IMR-90 (cell line): Measurements from ENCODE around the gene NUDT12. TPM values are rescaled to one million over a fixed set of nuclear protein-coding genes. Genes with fewer than 3 reads are reported as not detected.

Source experiments
- ATAC-seq: fragments of 200-7000 bp; cut with Tn5 transposase; 2 replicates; pipeline ENCODE4 v1.9.1; 2020; ENCODE audit warnings: low read depth, mild to moderate bottlenecking, moderate library complexity
- BruUV-seq: library from RNA; stranded (reverse); fragments of 400-500 nt; replicated peaks from 2 replicates; lab custom pipeline; 2021; lab: Mats Ljungman, UMichigan
- CTCF ChIA-PET: fragments of 300-600 bp; formaldehyde crosslinking; extraction: SDS; loops from one replicate; lab custom pipeline; 2021; ENCODE audit warnings: antibody characterized with exemption; lab: Yijun Ruan, JAX
- POLR2A ChIA-PET: fragments of 300-600 bp; sonication (Branson Sonifier 250); formaldehyde crosslinking; loops from one replicate; lab custom pipeline; 2022; ENCODE audit warnings: antibody characterized with exemption; ENCODE audit not compliant: unreplicated experiment; lab: Charles Lee
- DNase-seq: peaks from one replicate; pipeline ENCODE4 v3.0.0; 2013
- H2AFZ ChIP-seq: replicated peaks from 2 replicates; pipeline ENCODE3; 2013; ENCODE audit warnings: low read length, mild to moderate bottlenecking; ENCODE audit not compliant: poor library complexity
- H2AK5ac ChIP-seq: 2 replicates; pipeline ENCODE4 v1.6.1; 2013; ENCODE audit warnings: low read depth, low read length, inconsistent platforms
- H2AK9ac ChIP-seq: replicated peaks from 2 replicates; pipeline ENCODE3; 2013; ENCODE audit warnings: mild to moderate bottlenecking, low read depth, low read length, moderate library complexity; ENCODE audit not compliant: poor library complexity
- H2BK120ac ChIP-seq: 2 replicates; pipeline ENCODE4 v1.6.1; 2013; ENCODE audit warnings: low read depth, low read length, inconsistent platforms
- H2BK15ac ChIP-seq: 3 replicates; pipeline ENCODE4 v1.6.1; 2013; ENCODE audit warnings: low read depth, low read length, inconsistent platforms
- H2BK20ac ChIP-seq: 2 replicates; pipeline ENCODE4 v1.6.1; 2013; ENCODE audit warnings: low read depth, mild to moderate bottlenecking, inconsistent platforms, low read length, moderate library complexity
- H2BK5ac ChIP-seq: 2 replicates; pipeline ENCODE4 v1.6.1; 2013; ENCODE audit warnings: mild to moderate bottlenecking, low read depth, low read length, inconsistent platforms; ENCODE audit not compliant: poor library complexity, severe bottlenecking
- H3K14ac ChIP-seq: replicated peaks from 2 replicates; pipeline ENCODE4 v1.6.1; 2013; ENCODE audit warnings: low read depth, low read length, inconsistent platforms
- H3K18ac ChIP-seq: 2 replicates; pipeline ENCODE4 v1.6.1; 2013; ENCODE audit warnings: low read depth, low read length, control low read depth
- H3K23ac ChIP-seq: 2 replicates; pipeline ENCODE4 v1.6.1; 2013; ENCODE audit warnings: low read depth, low read length, inconsistent platforms
- H3K27ac ChIP-seq: 2 replicates; pipeline ENCODE4 v1.5.1; 2013; ENCODE audit warnings: mild to moderate bottlenecking, control low read depth, low read length; ENCODE audit not compliant: insufficient read depth
- H3K27me3 ChIP-seq: 2 replicates; pipeline ENCODE4 v1.6.1; 2013; ENCODE audit warnings: low read length; ENCODE audit not compliant: control insufficient read depth, insufficient read depth
- H3K36me3 ChIP-seq: 2 replicates; pipeline ENCODE4 v1.6.1; 2013; ENCODE audit warnings: low read length, mixed read lengths; ENCODE audit not compliant: control insufficient read depth, insufficient read depth
- H3K4ac ChIP-seq: 2 replicates; pipeline ENCODE4 v1.6.1; 2013; ENCODE audit warnings: low read depth, low read length, inconsistent platforms
- H3K4me1 ChIP-seq: 2 replicates; pipeline ENCODE4 v1.6.1; 2013; ENCODE audit warnings: low read length, mixed read lengths; ENCODE audit not compliant: control insufficient read depth, insufficient read depth
- H3K4me2 ChIP-seq: 2 replicates; pipeline ENCODE4 v1.6.1; 2013; ENCODE audit warnings: low read depth, mild to moderate bottlenecking, control low read depth, low read length, moderate library complexity
- H3K4me3 ChIP-seq: 2 replicates; pipeline ENCODE4 v1.5.1; 2013; ENCODE audit warnings: low read depth, mild to moderate bottlenecking, control low read depth, low read length, moderate library complexity; ENCODE audit not compliant: insufficient read depth
- H3K56ac ChIP-seq: 2 replicates; pipeline ENCODE4 v1.6.1; 2013; ENCODE audit warnings: low read length, inconsistent platforms; ENCODE audit not compliant: insufficient read depth; ENCODE audit errors: extremely low read depth
- H3K79me1 ChIP-seq, 2 experiments: 2 replicates each; pipeline ENCODE4 v1.6.1; 2013; ENCODE audit warnings: low read length in 2 of 2, inconsistent platforms in 1 of 2, low read depth in 1 of 2
- H3K9ac ChIP-seq: 2 replicates; pipeline ENCODE4 v1.6.1; 2013; ENCODE audit warnings: low read depth, low read length, control low read depth
- H3K9me1 ChIP-seq: 2 replicates; pipeline ENCODE4 v1.6.1; 2013; ENCODE audit warnings: low read length, inconsistent platforms; ENCODE audit not compliant: insufficient read depth
- H3K9me3 ChIP-seq: 2 replicates; pipeline ENCODE4 v1.6.1; 2013; ENCODE audit warnings: low read length; ENCODE audit not compliant: control insufficient read depth, insufficient read depth
- H4K20me1 ChIP-seq: 2 replicates; pipeline ENCODE4 v1.6.1; 2013; ENCODE audit warnings: low read length, inconsistent platforms; ENCODE audit not compliant: insufficient read depth
- H4K5ac ChIP-seq: 2 replicates; pipeline ENCODE4 v1.6.1; 2013; ENCODE audit warnings: mild to moderate bottlenecking, low read depth, low read length, control low read depth
- H4K8ac ChIP-seq, 2 experiments: 2 replicates each; pipeline ENCODE4 v1.6.1; 2013; ENCODE audit warnings: low read depth in 2 of 2, low read length in 2 of 2, control low read depth in 1 of 2, inconsistent platforms in 1 of 2
- H4K91ac ChIP-seq: 2 replicates; pipeline ENCODE4 v1.6.1; 2013; ENCODE audit warnings: low read depth, low read length, inconsistent platforms; ENCODE audit not compliant: insufficient read depth
- BHLHE40 ChIP-seq: fragments of 150-350 bp; IDR thresholded peaks from 2 replicates; pipeline ENCODE4 v1.6.1; 2016; ENCODE audit warnings: mild to moderate bottlenecking, low read depth, low read length
- CHD1 ChIP-seq: IDR thresholded peaks from 2 replicates; pipeline ENCODE4 v1.6.1; 2012; ENCODE audit warnings: low read depth, low read length, improper control_type of control experiment
- ELK1 ChIP-seq: fragments of 150-350 bp; IDR thresholded peaks from 2 replicates; pipeline ENCODE4 v1.6.1; 2016; ENCODE audit warnings: low read depth, mild to moderate bottlenecking, low read length, moderate library complexity, borderline replicate concordance
- MAFK ChIP-seq: IDR thresholded peaks from 2 replicates; pipeline ENCODE4 v1.6.1; 2012; ENCODE audit warnings: low read depth, low read length, improper control_type of control experiment
- MAZ ChIP-seq: IDR thresholded peaks from 2 replicates; pipeline ENCODE4 v1.6.1; 2012; ENCODE audit warnings: low read depth, mild to moderate bottlenecking, low read length, improper control_type of control experiment, moderate library complexity, borderline replicate concordance
- MXI1 ChIP-seq: IDR thresholded peaks from 2 replicates; pipeline ENCODE4 v1.6.1; 2012; ENCODE audit warnings: low read depth, mild to moderate bottlenecking, low read length, moderate library complexity, borderline replicate concordance
- NFE2L2 ChIP-seq: fragments of 150-350 bp; IDR thresholded peaks from 2 replicates; pipeline ENCODE4 v1.6.1; 2016; ENCODE audit warnings: low read depth, mild to moderate bottlenecking, low read length
- POLR2A ChIP-seq: IDR thresholded peaks from 2 replicates; pipeline ENCODE4 v1.6.1; 2012; ENCODE audit warnings: mild to moderate bottlenecking, low read depth, low read length
- RCOR1 ChIP-seq: IDR thresholded peaks from 2 replicates; pipeline ENCODE4 v1.6.1; 2012; ENCODE audit warnings: mild to moderate bottlenecking, low read length, improper control_type of control experiment; ENCODE audit not compliant: insufficient replicate concordance
- RFX5 ChIP-seq: IDR thresholded peaks from 2 replicates; pipeline ENCODE4 v1.8.0; 2012; ENCODE audit warnings: low read depth, mild to moderate bottlenecking, low read length, moderate library complexity
- SMC3 ChIP-seq: fragments of 150-350 bp; IDR thresholded peaks from 2 replicates; pipeline ENCODE4 v1.6.1; 2016; ENCODE audit warnings: low read depth, mild to moderate bottlenecking, antibody characterized with exemption, low read length, moderate library complexity
- WGBS, 2 experiments: methylation state at CpG; one replicate each; pipeline versions ENCODE4 v1.1.5 to v1.1.7; 2013; ENCODE audit warnings: missing lambda C conversion rate in 2 of 2; ENCODE audit not compliant: insufficient read length in 1 of 2; ENCODE audit errors: extremely low coverage in 2 of 2; 5-methylcytosine and 5-hydroxymethylcytosine counted together
- dilution Hi-C: fragments of 300-500 bp; cut with HindIII; formaldehyde crosslinking; loops from one replicate; pipeline ENCODE4 v1.14.3; 2018; ENCODE audit warnings: low sequenced_read_pairs; ENCODE audit not compliant: unreplicated experiment
- in situ Hi-C: fragments of 300-500 bp; cut with MboI; formaldehyde crosslinking; loops from 3 replicates; pipeline ENCODE4 v1.14.3; 2019; ENCODE audit warnings: low sequenced_read_pairs, inconsistent platforms, mixed read lengths
- intact Hi-C: fragments of 100-400 bp; cut with micrococcal nuclease; formaldehyde crosslinking; loops from 2 replicates; pipeline ENCODE4 v1.10.0; 2022
- polyA plus RNA-seq, 3 experiments: library from polyadenylated mRNA; depleted of rRNA; stranded (reverse); fragments of >200 nt; gene quantifications; 2 replicates each; pipeline ENCODE4 v1.2.3, GENCODE V29; 2012; ENCODE audit warnings: low replicate concordance in 1 of 3
- total RNA-seq: library from RNA; depleted of rRNA; stranded (reverse); fragments of >200 nt; gene quantifications from 2 replicates; pipeline ENCODE4 v1.2.3, GENCODE V29; 2012

NUDT12 gene
- total and polyA plus RNA-seq, 2 of the 4 experiments (the other 2 are of a cell fraction) = 3.7 to 5.9 TPM

- H3K4me2 ChIP-seq = no peak overlapping the region
- intact Hi-C loops = no loop called here
Observed at GRCh38 chr5:103590221-103590620, 27.6 kb upstream of the NUDT12 start.

More at GRCh38 chr5:103590221-103590620, 27.6 kb upstream of the NUDT12 start:
- no peaks in the 10 kb centered on the region for H3K9me1 ChIP-seq
- no CpG with 5 or more reads among the region's 3 CpGs for WGBS, 2 experiments
- no peak overlapping the region for H2AK9ac ChIP-seq
- no peak overlapping the region for H2AK5ac ChIP-seq
- H3K14ac ChIP-seq = no peak overlapping the region
- no peak overlapping the region for H3K23ac ChIP-seq
- no peak overlapping the region for H2BK20ac ChIP-seq
- H3K9ac ChIP-seq = no peak overlapping the region
- H3K56ac ChIP-seq = no peak overlapping the region
- H3K27me3 ChIP-seq = no peaks in the 10 kb centered on the region
- TF ChIP-seq MAZ (no peak), RFX5 (no peak), POLR2A (no peak), ELK1 (no peak), NFE2L2 (no peak), MAFK (no peak), SMC3 (no peak), BHLHE40 (no peak), MXI1 (no peak), RCOR1 (no peak), CHD1 (no peak)
- no peak overlapping the region for H3K27ac ChIP-seq
- H3K18ac ChIP-seq = no peak overlapping the region
- no peaks in the 10 kb centered on the region for H4K20me1 ChIP-seq
- dilution Hi-C loops = loop anchor here (25.0 kb wide), 1 partner anchor 597 kb away; no protein-coding TSS in a partner anchor
- H4K91ac ChIP-seq = no peak overlapping the region
- H2BK15ac ChIP-seq = no peak overlapping the region
- H2AFZ ChIP-seq = no peak overlapping the region
- no peak overlapping the region for H3K4me3 ChIP-seq
- H3K4ac ChIP-seq = no peak overlapping the region
- no peak overlapping the region for H4K8ac ChIP-seq
- ATAC-seq = no peak
- no peaks in the 10 kb centered on the region for H3K79me1 ChIP-seq
- no peaks in the 10 kb centered on the region for H3K4me1 ChIP-seq
- no TSS peak for BruUV-seq
- H3K9me3 ChIP-seq = no peaks in the 10 kb centered on the region
- in situ Hi-C loops = no loop called here
- H2BK5ac ChIP-seq = no peak overlapping the region
- ChIA-PET POLR2A (no interaction called here), CTCF (no interaction called here)
- no peak for DNase-seq
- H2BK120ac ChIP-seq = no peak overlapping the region
- no peaks in the 10 kb centered on the region for H3K36me3 ChIP-seq
- no peak overlapping the region for H4K5ac ChIP-seq
